Neural cell (in vitro differentiated cells): ENCODE results near the gene HSPA4L. TPM values are rescaled to one million over a fixed set of nuclear protein-coding genes. Genes with fewer than 3 reads are reported as not detected.

Source experiments
- H2AFZ ChIP-seq: fragments of 200-600, 300-800 bp; sonication (generic), shearing (Covaris generic); 2 replicates; pipeline ENCODE4 v1.6.0; 2014; ENCODE audit warnings: low read depth, mild to moderate bottlenecking, antibody characterized with exemption, low read length, moderate library complexity
- H3F3A ChIP-seq: fragments of 200-600 bp; shearing (Covaris generic); 2 replicates; pipeline ENCODE4 v1.6.1; 2016; ENCODE audit warnings: mild to moderate bottlenecking, moderate library complexity, mixed read lengths, antibody characterized with exemption, low read length; ENCODE audit not compliant: insufficient read depth, poor library complexity, severe bottlenecking
- H3K27ac ChIP-seq: fragments of 200-600, 300-800 bp; sonication (generic), shearing (Covaris generic); 2 replicates; pipeline ENCODE4 v1.5.1; 2014; ENCODE audit warnings: mild to moderate bottlenecking, low read length, moderate library complexity
- H3K27me3 ChIP-seq: fragments of 300-800, 200-600 bp; sonication (generic), shearing (Covaris generic); 2 replicates; pipeline ENCODE4 v1.6.0; 2014; ENCODE audit warnings: mild to moderate bottlenecking, low read depth, low read length, moderate library complexity; ENCODE audit not compliant: insufficient read depth
- H3K36me3 ChIP-seq: fragments of 300-800, 200-600 bp; sonication (generic), shearing (Covaris generic); 2 replicates; pipeline ENCODE4 v1.5.1; 2014; ENCODE audit warnings: mild to moderate bottlenecking, antibody characterized with exemption, low read length, moderate library complexity; ENCODE audit not compliant: insufficient read depth
- H3K4me2 ChIP-seq: fragments of 300-800, 200-600 bp; sonication (generic), shearing (Covaris generic); 2 replicates; pipeline ENCODE4 v1.6.0; 2014; ENCODE audit warnings: mild to moderate bottlenecking, low read length
- H3K4me3 ChIP-seq: fragments of 300-800, 200-600 bp; sonication (generic), shearing (Covaris generic); 2 replicates; pipeline ENCODE4 v1.5.1; 2014; ENCODE audit warnings: mild to moderate bottlenecking, low read length, moderate library complexity
- H3K79me2 ChIP-seq: fragments of 200-600 bp; shearing (Covaris generic); replicated peaks from 2 replicates; pipeline ENCODE4 v1.6.0; 2014; ENCODE audit warnings: mild to moderate bottlenecking, low read length, moderate library complexity; ENCODE audit not compliant: insufficient read depth
- H3K9ac ChIP-seq: fragments of 300-800, 200-600 bp; sonication (generic), shearing (Covaris generic); 2 replicates; pipeline ENCODE4 v1.6.1; 2016; ENCODE audit warnings: mild to moderate bottlenecking, low read length, mixed read lengths
- H3K9me2 ChIP-seq: fragments of 200-600 bp; shearing (Covaris generic); 2 replicates; pipeline ENCODE4 v1.6.1; 2016; ENCODE audit warnings: mild to moderate bottlenecking, low read length, mixed read lengths; ENCODE audit not compliant: insufficient read depth
- H3K9me3 ChIP-seq: fragments of 200-600, 300-800 bp; sonication (generic), shearing (Covaris generic); 2 replicates; pipeline ENCODE4 v1.6.1; 2016; ENCODE audit warnings: mild to moderate bottlenecking, mixed run types, low read length, moderate library complexity, mixed read lengths
- H4K20me1 ChIP-seq: fragments of 200-600 bp; shearing (Covaris generic); 2 replicates; pipeline ENCODE4 v1.6.1; 2016; ENCODE audit warnings: mild to moderate bottlenecking, mixed run types; ENCODE audit not compliant: insufficient read depth
- EP300 ChIP-seq: fragments of 450-650 bp; conservative IDR thresholded peaks from 2 replicates; pipeline ENCODE4 v1.6.1; 2014; ENCODE audit warnings: antibody characterized with exemption, mild to moderate bottlenecking, moderate library complexity; ENCODE audit not compliant: poor library complexity, severe bottlenecking
- EZH2 ChIP-seq: fragments of 200-600, 300-800 bp; shearing (Covaris generic), sonication (generic); IDR thresholded peaks from 2 replicates; pipeline ENCODE4 v1.6.1; 2014; ENCODE audit warnings: antibody characterized with exemption, low read length, borderline replicate concordance, mild to moderate bottlenecking; ENCODE audit not compliant: insufficient read depth, poor library complexity, severe bottlenecking
- MXI1 ChIP-seq: fragments of 450-650 bp; conservative IDR thresholded peaks from 2 replicates; pipeline ENCODE4 v1.6.1; 2014; ENCODE audit warnings: antibody characterized with exemption, mild to moderate bottlenecking; ENCODE audit not compliant: poor library complexity, severe bottlenecking
- POLR2AphosphoS5 ChIP-seq: IDR thresholded peaks from 2 replicates; pipeline ENCODE4 v1.6.1; 2012
- RAD21 ChIP-seq: fragments of 450-650 bp; conservative IDR thresholded peaks from 2 replicates; pipeline ENCODE4 v1.6.1; 2014; ENCODE audit warnings: antibody characterized with exemption, mild to moderate bottlenecking, moderate library complexity
- SMC3 ChIP-seq: fragments of 450-650 bp; conservative IDR thresholded peaks from 2 replicates; pipeline ENCODE4 v1.6.1; 2014; ENCODE audit warnings: antibody characterized with exemption, mild to moderate bottlenecking, moderate library complexity; ENCODE audit not compliant: poor library complexity
- TAF1 ChIP-seq: IDR thresholded peaks from 2 replicates; pipeline ENCODE4 v1.6.1; 2012; ENCODE audit warnings: low read depth
- polyA plus RNA-seq: library from polyadenylated mRNA; depleted of rRNA; stranded (reverse); fragments of >200 nt; gene quantifications from 2 replicates; pipeline ENCODE4 v1.2.3, GENCODE V29; 2014
- TF ChIP-seq, protein P1 (sequence below): fragments of 450-650 bp; IDR thresholded peaks from 2 replicates; pipeline ENCODE4 v1.5.1; 2014; ENCODE audit warnings: antibody characterized with exemption, mild to moderate bottlenecking, moderate library complexity; ENCODE audit not compliant: poor library complexity, severe bottlenecking
- TF ChIP-seq, protein P2 (sequence below): IDR thresholded peaks from 2 replicates; pipeline ENCODE4 v1.6.1; 2012; ENCODE audit warnings: borderline replicate concordance

The HSPA4L gene
- polyA plus RNA-seq, 1 donor from 2014 or later: 12.5 TPM

DNA sequence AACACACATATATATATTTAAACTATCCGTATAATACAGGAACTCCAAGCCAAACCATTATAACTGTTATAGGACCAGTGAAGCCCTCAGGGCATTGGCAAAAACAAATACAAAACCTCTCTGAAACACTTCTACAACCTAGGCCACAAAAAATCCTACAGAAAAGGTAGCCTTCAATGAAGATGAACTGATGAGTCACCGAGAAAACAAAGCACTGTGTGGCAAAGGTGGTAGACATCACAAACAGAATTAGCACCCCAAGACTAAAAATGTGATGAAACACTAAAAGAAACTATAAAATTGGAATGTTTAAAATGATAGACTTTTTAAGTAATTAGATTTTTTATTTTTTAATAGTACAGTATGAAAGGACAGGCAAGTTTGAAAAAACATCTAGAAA, 5.5 kb upstream of the HSPA4L start:
- Histone ChIP-seq H4K20me1 (no peaks in the 10 kb centered on the region), H3K9me3 (no peaks in the 10 kb centered on the region), H3K9me2 (no peaks in the 10 kb centered on the region), H3K4me2 (no peak overlapping the region), H3K9ac (no peak overlapping the region), H3K79me2 (no peaks in the 10 kb centered on the region), H3K27ac (no peak overlapping the region), H3F3A (no peaks in the 10 kb centered on the region), H2AFZ (no peak overlapping the region), H3K36me3 (no peaks in the 10 kb centered on the region), H3K27me3 (no peaks in the 10 kb centered on the region), H3K4me3 (no peak overlapping the region)
- TF ChIP-seq, protein P1, sequence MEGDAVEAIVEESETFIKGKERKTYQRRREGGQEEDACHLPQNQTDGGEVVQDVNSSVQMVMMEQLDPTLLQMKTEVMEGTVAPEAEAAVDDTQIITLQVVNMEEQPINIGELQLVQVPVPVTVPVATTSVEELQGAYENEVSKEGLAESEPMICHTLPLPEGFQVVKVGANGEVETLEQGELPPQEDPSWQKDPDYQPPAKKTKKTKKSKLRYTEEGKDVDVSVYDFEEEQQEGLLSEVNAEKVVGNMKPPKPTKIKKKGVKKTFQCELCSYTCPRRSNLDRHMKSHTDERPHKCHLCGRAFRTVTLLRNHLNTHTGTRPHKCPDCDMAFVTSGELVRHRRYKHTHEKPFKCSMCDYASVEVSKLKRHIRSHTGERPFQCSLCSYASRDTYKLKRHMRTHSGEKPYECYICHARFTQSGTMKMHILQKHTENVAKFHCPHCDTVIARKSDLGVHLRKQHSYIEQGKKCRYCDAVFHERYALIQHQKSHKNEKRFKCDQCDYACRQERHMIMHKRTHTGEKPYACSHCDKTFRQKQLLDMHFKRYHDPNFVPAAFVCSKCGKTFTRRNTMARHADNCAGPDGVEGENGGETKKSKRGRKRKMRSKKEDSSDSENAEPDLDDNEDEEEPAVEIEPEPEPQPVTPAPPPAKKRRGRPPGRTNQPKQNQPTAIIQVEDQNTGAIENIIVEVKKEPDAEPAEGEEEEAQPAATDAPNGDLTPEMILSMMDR: no peak
- TF ChIP-seq POLR2AphosphoS5: no peak
- no peak for TF ChIP-seq SMC3
- no peak for TF ChIP-seq TAF1
- no peak for TF ChIP-seq EZH2
- TF ChIP-seq MXI1: no peak
- TF ChIP-seq, protein P2, sequence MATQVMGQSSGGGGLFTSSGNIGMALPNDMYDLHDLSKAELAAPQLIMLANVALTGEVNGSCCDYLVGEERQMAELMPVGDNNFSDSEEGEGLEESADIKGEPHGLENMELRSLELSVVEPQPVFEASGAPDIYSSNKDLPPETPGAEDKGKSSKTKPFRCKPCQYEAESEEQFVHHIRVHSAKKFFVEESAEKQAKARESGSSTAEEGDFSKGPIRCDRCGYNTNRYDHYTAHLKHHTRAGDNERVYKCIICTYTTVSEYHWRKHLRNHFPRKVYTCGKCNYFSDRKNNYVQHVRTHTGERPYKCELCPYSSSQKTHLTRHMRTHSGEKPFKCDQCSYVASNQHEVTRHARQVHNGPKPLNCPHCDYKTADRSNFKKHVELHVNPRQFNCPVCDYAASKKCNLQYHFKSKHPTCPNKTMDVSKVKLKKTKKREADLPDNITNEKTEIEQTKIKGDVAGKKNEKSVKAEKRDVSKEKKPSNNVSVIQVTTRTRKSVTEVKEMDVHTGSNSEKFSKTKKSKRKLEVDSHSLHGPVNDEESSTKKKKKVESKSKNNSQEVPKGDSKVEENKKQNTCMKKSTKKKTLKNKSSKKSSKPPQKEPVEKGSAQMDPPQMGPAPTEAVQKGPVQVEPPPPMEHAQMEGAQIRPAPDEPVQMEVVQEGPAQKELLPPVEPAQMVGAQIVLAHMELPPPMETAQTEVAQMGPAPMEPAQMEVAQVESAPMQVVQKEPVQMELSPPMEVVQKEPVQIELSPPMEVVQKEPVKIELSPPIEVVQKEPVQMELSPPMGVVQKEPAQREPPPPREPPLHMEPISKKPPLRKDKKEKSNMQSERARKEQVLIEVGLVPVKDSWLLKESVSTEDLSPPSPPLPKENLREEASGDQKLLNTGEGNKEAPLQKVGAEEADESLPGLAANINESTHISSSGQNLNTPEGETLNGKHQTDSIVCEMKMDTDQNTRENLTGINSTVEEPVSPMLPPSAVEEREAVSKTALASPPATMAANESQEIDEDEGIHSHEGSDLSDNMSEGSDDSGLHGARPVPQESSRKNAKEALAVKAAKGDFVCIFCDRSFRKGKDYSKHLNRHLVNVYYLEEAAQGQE: no peak
- TF ChIP-seq RAD21: no peak
- TF ChIP-seq EP300: no peak

DNA sequence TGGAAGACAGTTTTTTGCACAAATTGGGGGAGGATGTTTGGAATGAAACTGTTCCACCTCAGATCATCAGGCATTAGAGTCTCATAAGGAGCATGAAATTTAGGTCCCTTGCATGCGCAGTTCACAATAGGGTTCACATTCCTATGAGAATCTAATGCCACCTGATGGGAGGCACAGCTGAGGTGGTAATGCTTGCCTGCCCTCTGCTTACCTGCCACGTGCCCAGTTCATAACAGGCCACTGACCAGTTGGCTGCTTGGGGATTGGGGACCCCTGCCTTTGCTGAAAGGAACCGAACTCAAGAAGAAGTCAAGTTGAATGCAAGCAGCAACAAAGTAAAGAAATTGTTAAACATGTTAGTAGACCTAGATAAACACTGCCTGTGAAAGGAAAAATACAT, 4.6 kb upstream of the HSPA4L start:
- Histone ChIP-seq H4K20me1 (no peaks in the 10 kb centered on the region), H3K9me3 (no peaks in the 10 kb centered on the region), H3K27ac (no peak overlapping the region), H3K9ac (no peak overlapping the region), H3K79me2 (no peaks in the 10 kb centered on the region), H3K27me3 (no peaks in the 10 kb centered on the region), H3K4me2 (no peak overlapping the region), H2AFZ (no peak overlapping the region), H3K9me2 (no peaks in the 10 kb centered on the region), H3K4me3 (no peak overlapping the region), H3F3A (no peaks in the 10 kb centered on the region), H3K36me3 (no peaks in the 10 kb centered on the region)
- TF ChIP-seq TAF1 (no peak), RAD21 (no peak), MXI1 (no peak), EP300 (no peak), SMC3 (no peak), POLR2AphosphoS5 (no peak), EZH2 (no peak)
- TF ChIP-seq, protein P2: no peak
- TF ChIP-seq, protein P1: no peak
